IMR-90 (cell line): ENCODE data around the gene ERCC3. TPM values are rescaled to one million over a fixed set of nuclear protein-coding genes. Genes with fewer than 3 reads are reported as not detected.
A peak's percentile ranks its signal among the peaks of the same experiment; 100 is the strongest.

ENCODE experiments used
- ATAC-seq: fragments of 200-7000 bp; cut with Tn5 transposase; 2 replicates; pipeline ENCODE4 v1.9.1; 2020; ENCODE audit warnings: low read depth, mild to moderate bottlenecking, moderate library complexity
- BruUV-seq: library from RNA; stranded (reverse); fragments of 400-500 nt; replicated peaks from 2 replicates; lab custom pipeline; 2021; lab: Mats Ljungman, UMichigan
- CTCF ChIA-PET: fragments of 300-600 bp; formaldehyde crosslinking; extraction: SDS; loops from one replicate; lab custom pipeline; 2021; ENCODE audit warnings: antibody characterized with exemption; lab: Yijun Ruan, JAX
- POLR2A ChIA-PET: fragments of 300-600 bp; sonication (Branson Sonifier 250); formaldehyde crosslinking; loops from one replicate; lab custom pipeline; 2022; ENCODE audit warnings: antibody characterized with exemption; ENCODE audit not compliant: unreplicated experiment; lab: Charles Lee
- DNase-seq: peaks from one replicate; pipeline ENCODE4 v3.0.0; 2013
- H2AFZ ChIP-seq: replicated peaks from 2 replicates; pipeline ENCODE3; 2013; ENCODE audit warnings: low read length, mild to moderate bottlenecking; ENCODE audit not compliant: poor library complexity
- H2AK5ac ChIP-seq: 2 replicates; pipeline ENCODE4 v1.6.1; 2013; ENCODE audit warnings: low read depth, low read length, inconsistent platforms
- H2AK9ac ChIP-seq: replicated peaks from 2 replicates; pipeline ENCODE3; 2013; ENCODE audit warnings: mild to moderate bottlenecking, low read depth, low read length, moderate library complexity; ENCODE audit not compliant: poor library complexity
- H2BK120ac ChIP-seq: 2 replicates; pipeline ENCODE4 v1.6.1; 2013; ENCODE audit warnings: low read depth, low read length, inconsistent platforms
- H2BK15ac ChIP-seq: 3 replicates; pipeline ENCODE4 v1.6.1; 2013; ENCODE audit warnings: low read depth, low read length, inconsistent platforms
- H2BK20ac ChIP-seq: 2 replicates; pipeline ENCODE4 v1.6.1; 2013; ENCODE audit warnings: low read depth, mild to moderate bottlenecking, inconsistent platforms, low read length, moderate library complexity
- H2BK5ac ChIP-seq: 2 replicates; pipeline ENCODE4 v1.6.1; 2013; ENCODE audit warnings: mild to moderate bottlenecking, low read depth, low read length, inconsistent platforms; ENCODE audit not compliant: poor library complexity, severe bottlenecking
- H3K14ac ChIP-seq: replicated peaks from 2 replicates; pipeline ENCODE4 v1.6.1; 2013; ENCODE audit warnings: low read depth, low read length, inconsistent platforms
- H3K18ac ChIP-seq: 2 replicates; pipeline ENCODE4 v1.6.1; 2013; ENCODE audit warnings: low read depth, low read length, control low read depth
- H3K23ac ChIP-seq: 2 replicates; pipeline ENCODE4 v1.6.1; 2013; ENCODE audit warnings: low read depth, low read length, inconsistent platforms
- H3K27ac ChIP-seq: 2 replicates; pipeline ENCODE4 v1.5.1; 2013; ENCODE audit warnings: mild to moderate bottlenecking, control low read depth, low read length; ENCODE audit not compliant: insufficient read depth
- H3K27me3 ChIP-seq: 2 replicates; pipeline ENCODE4 v1.6.1; 2013; ENCODE audit warnings: low read length; ENCODE audit not compliant: control insufficient read depth, insufficient read depth
- H3K36me3 ChIP-seq: 2 replicates; pipeline ENCODE4 v1.6.1; 2013; ENCODE audit warnings: low read length, mixed read lengths; ENCODE audit not compliant: control insufficient read depth, insufficient read depth
- H3K4ac ChIP-seq: 2 replicates; pipeline ENCODE4 v1.6.1; 2013; ENCODE audit warnings: low read depth, low read length, inconsistent platforms
- H3K4me1 ChIP-seq: 2 replicates; pipeline ENCODE4 v1.6.1; 2013; ENCODE audit warnings: low read length, mixed read lengths; ENCODE audit not compliant: control insufficient read depth, insufficient read depth
- H3K4me2 ChIP-seq: 2 replicates; pipeline ENCODE4 v1.6.1; 2013; ENCODE audit warnings: low read depth, mild to moderate bottlenecking, control low read depth, low read length, moderate library complexity
- H3K4me3 ChIP-seq: 2 replicates; pipeline ENCODE4 v1.5.1; 2013; ENCODE audit warnings: low read depth, mild to moderate bottlenecking, control low read depth, low read length, moderate library complexity; ENCODE audit not compliant: insufficient read depth
- H3K56ac ChIP-seq: 2 replicates; pipeline ENCODE4 v1.6.1; 2013; ENCODE audit warnings: low read length, inconsistent platforms; ENCODE audit not compliant: insufficient read depth; ENCODE audit errors: extremely low read depth
- H3K79me1 ChIP-seq, 2 experiments: 2 replicates each; pipeline ENCODE4 v1.6.1; 2013; ENCODE audit warnings: low read length in 2 of 2, inconsistent platforms in 1 of 2, low read depth in 1 of 2
- H3K9ac ChIP-seq: 2 replicates; pipeline ENCODE4 v1.6.1; 2013; ENCODE audit warnings: low read depth, low read length, control low read depth
- H3K9me1 ChIP-seq: 2 replicates; pipeline ENCODE4 v1.6.1; 2013; ENCODE audit warnings: low read length, inconsistent platforms; ENCODE audit not compliant: insufficient read depth
- H3K9me3 ChIP-seq: 2 replicates; pipeline ENCODE4 v1.6.1; 2013; ENCODE audit warnings: low read length; ENCODE audit not compliant: control insufficient read depth, insufficient read depth
- H4K20me1 ChIP-seq: 2 replicates; pipeline ENCODE4 v1.6.1; 2013; ENCODE audit warnings: low read length, inconsistent platforms; ENCODE audit not compliant: insufficient read depth
- H4K5ac ChIP-seq: 2 replicates; pipeline ENCODE4 v1.6.1; 2013; ENCODE audit warnings: mild to moderate bottlenecking, low read depth, low read length, control low read depth
- H4K8ac ChIP-seq, 2 experiments: 2 replicates each; pipeline ENCODE4 v1.6.1; 2013; ENCODE audit warnings: low read depth in 2 of 2, low read length in 2 of 2, control low read depth in 1 of 2, inconsistent platforms in 1 of 2
- H4K91ac ChIP-seq: 2 replicates; pipeline ENCODE4 v1.6.1; 2013; ENCODE audit warnings: low read depth, low read length, inconsistent platforms; ENCODE audit not compliant: insufficient read depth
- BHLHE40 ChIP-seq: fragments of 150-350 bp; IDR thresholded peaks from 2 replicates; pipeline ENCODE4 v1.6.1; 2016; ENCODE audit warnings: mild to moderate bottlenecking, low read depth, low read length
- CEBPB ChIP-seq: IDR thresholded peaks from 2 replicates; pipeline ENCODE4 v1.6.1; 2012; ENCODE audit warnings: low read depth, low read length, improper control_type of control experiment
- CHD1 ChIP-seq: IDR thresholded peaks from 2 replicates; pipeline ENCODE4 v1.6.1; 2012; ENCODE audit warnings: low read depth, low read length, improper control_type of control experiment
- MAFK ChIP-seq: IDR thresholded peaks from 2 replicates; pipeline ENCODE4 v1.6.1; 2012; ENCODE audit warnings: low read depth, low read length, improper control_type of control experiment
- MAZ ChIP-seq: IDR thresholded peaks from 2 replicates; pipeline ENCODE4 v1.6.1; 2012; ENCODE audit warnings: low read depth, mild to moderate bottlenecking, low read length, improper control_type of control experiment, moderate library complexity, borderline replicate concordance
- MXI1 ChIP-seq: IDR thresholded peaks from 2 replicates; pipeline ENCODE4 v1.6.1; 2012; ENCODE audit warnings: low read depth, mild to moderate bottlenecking, low read length, moderate library complexity, borderline replicate concordance
- NFE2L2 ChIP-seq: fragments of 150-350 bp; IDR thresholded peaks from 2 replicates; pipeline ENCODE4 v1.6.1; 2016; ENCODE audit warnings: low read depth, mild to moderate bottlenecking, low read length
- RAD21 ChIP-seq: IDR thresholded peaks from 2 replicates; pipeline ENCODE4 v1.6.1; 2012; ENCODE audit warnings: low read length, improper control_type of control experiment
- RCOR1 ChIP-seq: IDR thresholded peaks from 2 replicates; pipeline ENCODE4 v1.6.1; 2012; ENCODE audit warnings: mild to moderate bottlenecking, low read length, improper control_type of control experiment; ENCODE audit not compliant: insufficient replicate concordance
- RFX5 ChIP-seq: IDR thresholded peaks from 2 replicates; pipeline ENCODE4 v1.8.0; 2012; ENCODE audit warnings: low read depth, mild to moderate bottlenecking, low read length, moderate library complexity
- SMC3 ChIP-seq: fragments of 150-350 bp; IDR thresholded peaks from 2 replicates; pipeline ENCODE4 v1.6.1; 2016; ENCODE audit warnings: low read depth, mild to moderate bottlenecking, antibody characterized with exemption, low read length, moderate library complexity
- WGBS, 2 experiments: methylation state at CpG; one replicate each; pipeline versions ENCODE4 v1.1.5 to v1.1.7; 2013; ENCODE audit warnings: missing lambda C conversion rate in 2 of 2; ENCODE audit not compliant: insufficient read length in 1 of 2; ENCODE audit errors: extremely low coverage in 2 of 2; 5-methylcytosine and 5-hydroxymethylcytosine counted together
- dilution Hi-C: fragments of 300-500 bp; cut with HindIII; formaldehyde crosslinking; loops from one replicate; pipeline ENCODE4 v1.14.3; 2018; ENCODE audit warnings: low sequenced_read_pairs; ENCODE audit not compliant: unreplicated experiment
- in situ Hi-C: fragments of 300-500 bp; cut with MboI; formaldehyde crosslinking; loops from 3 replicates; pipeline ENCODE4 v1.14.3; 2019; ENCODE audit warnings: low sequenced_read_pairs, inconsistent platforms, mixed read lengths
- intact Hi-C: fragments of 100-400 bp; cut with micrococcal nuclease; formaldehyde crosslinking; loops from 2 replicates; pipeline ENCODE4 v1.10.0; 2022
- polyA plus RNA-seq, 3 experiments: library from polyadenylated mRNA; depleted of rRNA; stranded (reverse); fragments of >200 nt; gene quantifications; 2 replicates each; pipeline ENCODE4 v1.2.3, GENCODE V29; 2012; ENCODE audit warnings: low replicate concordance in 1 of 3
- total RNA-seq: library from RNA; depleted of rRNA; stranded (reverse); fragments of >200 nt; gene quantifications from 2 replicates; pipeline ENCODE4 v1.2.3, GENCODE V29; 2012
- TF ChIP-seq, protein P1 (sequence below): conservative IDR thresholded peaks from 2 replicates; pipeline ENCODE4 v1.5.1; 2012; ENCODE audit warnings: mild to moderate bottlenecking, low read depth, low read length, improper control_type of control experiment
- TF ChIP-seq, protein P2 (sequence below): fragments of 150-350 bp; IDR thresholded peaks from 2 replicates; pipeline ENCODE4 v1.6.1; 2016; ENCODE audit warnings: low read depth, mild to moderate bottlenecking, low read length, moderate library complexity, borderline replicate concordance
- TF ChIP-seq, protein P3 (sequence below): fragments of 150-350 bp; IDR thresholded peaks from 2 replicates; pipeline ENCODE4 v1.6.1; 2017; ENCODE audit warnings: mild to moderate bottlenecking, antibody characterized with exemption, low read length, low read depth

The ERCC3 gene
- total and polyA plus RNA-seq, 2 of the 4 experiments (the other 2 are of a cell fraction), result 43.2 to 52.0 TPM

DNA sequence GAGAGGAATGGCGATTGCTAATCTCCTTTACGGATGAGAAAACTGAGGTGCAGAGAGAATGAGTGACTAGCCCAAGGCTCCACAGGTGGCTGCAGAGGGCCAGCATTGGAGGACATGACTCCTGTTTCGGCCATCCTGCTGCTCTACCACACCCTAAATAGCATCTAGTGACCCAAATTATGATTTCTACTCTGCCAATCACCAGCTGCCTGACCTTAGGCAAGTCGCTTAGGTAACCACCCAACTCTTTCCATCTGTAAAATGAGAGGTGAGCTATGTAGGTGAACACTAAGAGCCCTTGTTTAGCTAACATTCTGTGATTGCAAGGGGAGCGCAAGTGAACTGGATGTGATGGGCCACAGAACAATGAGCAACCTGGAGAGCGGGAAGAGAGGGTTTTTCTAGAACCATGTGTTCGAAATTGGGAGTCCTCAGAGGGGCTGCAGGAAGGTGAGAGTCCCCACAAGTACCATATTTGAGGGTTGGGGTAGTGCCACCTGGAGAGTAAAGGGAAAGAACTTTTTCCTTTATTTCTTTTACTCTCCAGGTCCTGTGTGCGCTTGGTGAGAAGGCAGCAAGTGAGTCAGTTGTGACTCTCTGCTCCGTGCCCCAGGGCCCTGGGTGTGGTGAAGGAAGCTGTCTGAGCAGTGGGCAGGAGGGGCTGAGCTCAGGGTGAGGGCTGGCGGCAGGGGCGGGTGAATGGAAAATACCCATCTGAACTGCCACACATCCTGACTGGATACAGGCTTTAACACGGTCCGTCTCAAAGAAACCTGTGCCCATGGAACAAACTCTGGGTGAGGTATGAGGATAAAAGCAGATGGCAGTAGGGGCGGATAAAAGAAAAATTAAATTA lies 76.2 kb downstream of the ERCC3 start:
- no peaks in the 10 kb centered on the region for H3K79me1 ChIP-seq
- H3K27me3 ChIP-seq, result peaks cover 50% of the 10 kb centered on the region
- H4K91ac ChIP-seq, result no peak overlapping the region
- H3K4me2 ChIP-seq, result no peak overlapping the region
- H3K56ac ChIP-seq, result no peak overlapping the region
- no peak overlapping the region for H4K8ac ChIP-seq
- peak overlapping the region; percentile 70 for H2AFZ ChIP-seq
- H2BK120ac ChIP-seq, result no peak overlapping the region
- in situ Hi-C loops, result no loop called here
- POLR2A ChIA-PET, result no interaction called here
- dilution Hi-C loops, result no loop called here
- no peak overlapping the region for H3K14ac ChIP-seq
- no peak overlapping the region for H2BK5ac ChIP-seq
- peaks cover 5% of the 10 kb centered on the region; the same call in 1 of the 2 replicates for H4K20me1 ChIP-seq
- peaks cover 18% of the 10 kb centered on the region for H3K9me3 ChIP-seq
- H3K4me1 ChIP-seq, result peaks cover 4% of the 10 kb centered on the region; the same call in 1 of the 2 replicates
- intact Hi-C loops, result no loop called here
- BruUV-seq, result no TSS peak
- H3K23ac ChIP-seq, result no peak overlapping the region
- H3K4ac ChIP-seq, result no peak overlapping the region
- H4K5ac ChIP-seq, result no peak overlapping the region
- CTCF ChIA-PET, result interaction anchor here (0.6 kb wide), 1 partner anchor 19 kb away, joined by 3 read pairs; no protein-coding TSS in a partner anchor
- H2AK5ac ChIP-seq, result no peak overlapping the region
- DNase-seq (no peak), ATAC-seq (no peak)
- no peak overlapping the region for H3K27ac ChIP-seq
- H2AK9ac ChIP-seq, result no peak overlapping the region
- H3K9ac ChIP-seq, result no peak overlapping the region
- 100% methylated on average over 1 of the region's 14 CpGs; no CpG with 5 or more reads in 1 of the 2 experiments for WGBS, 2 experiments
- no peak overlapping the region for H2BK15ac ChIP-seq
- H3K18ac ChIP-seq, result no peak overlapping the region
- H2BK20ac ChIP-seq, result no peak overlapping the region
- H3K36me3 ChIP-seq, result no peaks in the 10 kb centered on the region
- no peak overlapping the region for H3K4me3 ChIP-seq
- no peaks in the 10 kb centered on the region for H3K9me1 ChIP-seq
- TF ChIP-seq MXI1 (no peak), SMC3 (no peak), RCOR1 (no peak), BHLHE40 (no peak), RAD21 (no peak), CHD1 (no peak), MAZ (no peak), MAFK (no peak), RFX5 (no peak), NFE2L2 (no peak), CEBPB (no peak)
- TF ChIP-seq, protein P1, sequence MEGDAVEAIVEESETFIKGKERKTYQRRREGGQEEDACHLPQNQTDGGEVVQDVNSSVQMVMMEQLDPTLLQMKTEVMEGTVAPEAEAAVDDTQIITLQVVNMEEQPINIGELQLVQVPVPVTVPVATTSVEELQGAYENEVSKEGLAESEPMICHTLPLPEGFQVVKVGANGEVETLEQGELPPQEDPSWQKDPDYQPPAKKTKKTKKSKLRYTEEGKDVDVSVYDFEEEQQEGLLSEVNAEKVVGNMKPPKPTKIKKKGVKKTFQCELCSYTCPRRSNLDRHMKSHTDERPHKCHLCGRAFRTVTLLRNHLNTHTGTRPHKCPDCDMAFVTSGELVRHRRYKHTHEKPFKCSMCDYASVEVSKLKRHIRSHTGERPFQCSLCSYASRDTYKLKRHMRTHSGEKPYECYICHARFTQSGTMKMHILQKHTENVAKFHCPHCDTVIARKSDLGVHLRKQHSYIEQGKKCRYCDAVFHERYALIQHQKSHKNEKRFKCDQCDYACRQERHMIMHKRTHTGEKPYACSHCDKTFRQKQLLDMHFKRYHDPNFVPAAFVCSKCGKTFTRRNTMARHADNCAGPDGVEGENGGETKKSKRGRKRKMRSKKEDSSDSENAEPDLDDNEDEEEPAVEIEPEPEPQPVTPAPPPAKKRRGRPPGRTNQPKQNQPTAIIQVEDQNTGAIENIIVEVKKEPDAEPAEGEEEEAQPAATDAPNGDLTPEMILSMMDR, result no peak
- TF ChIP-seq, protein P2, sequence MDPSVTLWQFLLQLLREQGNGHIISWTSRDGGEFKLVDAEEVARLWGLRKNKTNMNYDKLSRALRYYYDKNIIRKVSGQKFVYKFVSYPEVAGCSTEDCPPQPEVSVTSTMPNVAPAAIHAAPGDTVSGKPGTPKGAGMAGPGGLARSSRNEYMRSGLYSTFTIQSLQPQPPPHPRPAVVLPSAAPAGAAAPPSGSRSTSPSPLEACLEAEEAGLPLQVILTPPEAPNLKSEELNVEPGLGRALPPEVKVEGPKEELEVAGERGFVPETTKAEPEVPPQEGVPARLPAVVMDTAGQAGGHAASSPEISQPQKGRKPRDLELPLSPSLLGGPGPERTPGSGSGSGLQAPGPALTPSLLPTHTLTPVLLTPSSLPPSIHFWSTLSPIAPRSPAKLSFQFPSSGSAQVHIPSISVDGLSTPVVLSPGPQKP, result no peak
- TF ChIP-seq, protein P3, sequence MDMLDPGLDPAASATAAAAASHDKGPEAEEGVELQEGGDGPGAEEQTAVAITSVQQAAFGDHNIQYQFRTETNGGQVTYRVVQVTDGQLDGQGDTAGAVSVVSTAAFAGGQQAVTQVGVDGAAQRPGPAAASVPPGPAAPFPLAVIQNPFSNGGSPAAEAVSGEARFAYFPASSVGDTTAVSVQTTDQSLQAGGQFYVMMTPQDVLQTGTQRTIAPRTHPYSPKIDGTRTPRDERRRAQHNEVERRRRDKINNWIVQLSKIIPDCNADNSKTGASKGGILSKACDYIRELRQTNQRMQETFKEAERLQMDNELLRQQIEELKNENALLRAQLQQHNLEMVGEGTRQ, result no peak
